Suprapubic skin (tissue), 4 donors: ENCODE measurements around the gene CBY1. TPM values are rescaled to one million over a fixed set of nuclear protein-coding genes. Genes with fewer than 3 reads are reported as not detected.

Source experiments
- DNase-seq, 2 donors: peaks; one replicate each; pipeline ENCODE4 v3.0.0-alpha.2; 2019; ENCODE audit warnings: low spot score in 2 of 2
- H3K27ac ChIP-seq: fragments of 200-600 bp; sonication (generic); one replicate; pipeline ENCODE4 v1.5.1; 2019
- H3K27me3 ChIP-seq: fragments of 200-600 bp; sonication (generic); one replicate; pipeline ENCODE4 v1.5.1; 2019
- H3K36me3 ChIP-seq: fragments of 200-600 bp; sonication (generic); one replicate; pipeline ENCODE4 v1.5.1; 2019
- H3K4me1 ChIP-seq: fragments of 200-600 bp; sonication (generic); one replicate; pipeline ENCODE4 v1.5.1; 2019
- H3K4me3 ChIP-seq: fragments of 200-600 bp; sonication (generic); one replicate; pipeline ENCODE4 v1.5.1; 2019; ENCODE audit warnings: mild to moderate bottlenecking
- H3K9me3 ChIP-seq: fragments of 200-600 bp; sonication (generic); one replicate; pipeline ENCODE4 v1.5.1; 2019
- EP300 ChIP-seq: sonication (generic); formaldehyde crosslinking; IDR thresholded peaks from one replicate; pipeline ENCODE4 v1.6.1; 2017; ENCODE audit warnings: antibody characterized with exemption
- POLR2A ChIP-seq, 2 donors: fragments of 450-650 bp; IDR thresholded peaks; one replicate each; pipeline ENCODE4 v1.6.1; 2017; ENCODE audit warnings: antibody characterized with exemption in 2 of 2, mild to moderate bottlenecking in 2 of 2, moderate library complexity in 2 of 2
- POLR2AphosphoS5 ChIP-seq, 3 donors: sonication (generic); formaldehyde crosslinking; IDR thresholded peaks; one replicate each; pipeline ENCODE4 v1.6.1; 2017; ENCODE audit warnings: antibody characterized with exemption in 3 of 3
- WGBS: methylation state at CpG from one replicate; pipeline ENCODE4 v1.1.5; 2018; 5-methylcytosine and 5-hydroxymethylcytosine counted together
- total RNA-seq, 4 donors: library from RNA; depleted of rRNA; stranded (reverse); fragments of >200 nt; gene quantifications; one replicate each; pipeline ENCODE4 v1.1.0, GENCODE V29; 2016
- TF ChIP-seq, protein P1 (sequence below), 2 donors: fragments of 200-600 bp in 1 of 2; fragments of 450-650 bp in 1 of 2; sonication (generic) in 1 of 2; IDR thresholded peaks; one replicate each; pipeline ENCODE4 v1.5.1; 2016 to 2019; ENCODE audit warnings: antibody characterized with exemption in 2 of 2, mild to moderate bottlenecking in 1 of 2, moderate library complexity in 1 of 2

CBY1 gene
- total RNA-seq, 4 donors from 2014 or later: 9.9 to 25.7 (median 15.4) TPM

DNA sequence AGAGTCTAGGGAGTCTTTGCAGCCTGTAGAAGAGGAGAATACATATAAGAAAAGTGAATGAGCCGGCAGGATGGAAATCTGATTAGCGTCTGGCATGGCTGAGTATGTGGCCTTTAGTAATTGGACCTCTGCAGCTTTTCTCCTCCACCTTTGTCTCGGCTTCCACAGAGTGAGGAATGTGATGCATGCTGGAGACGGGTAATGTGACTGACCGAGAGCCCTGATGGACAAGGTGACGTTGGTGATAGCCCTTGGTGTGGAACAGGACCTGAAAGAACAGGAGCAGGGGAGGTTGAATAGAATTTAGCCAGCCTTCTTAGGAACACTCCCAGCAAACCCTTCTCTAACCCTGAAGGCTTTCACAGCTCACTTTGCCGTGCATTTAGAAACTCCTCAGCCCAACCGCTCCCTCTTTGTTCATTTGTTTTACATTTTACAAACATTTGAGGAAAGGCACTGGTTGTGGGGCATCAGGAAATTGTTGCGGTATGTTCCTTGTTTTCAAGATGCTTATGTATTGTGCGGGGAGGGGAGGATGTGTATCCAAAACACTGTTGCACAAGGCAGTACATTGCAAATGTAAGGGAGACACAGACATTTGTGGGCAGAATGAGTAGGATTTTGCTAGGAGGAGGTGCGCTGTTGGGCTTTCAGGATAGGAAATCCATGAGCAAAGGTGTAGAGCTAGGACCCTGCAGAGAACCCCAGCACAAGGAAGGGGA lies 56.2 kb downstream of the CBY1 start:
- H3K27ac ChIP-seq: no peak overlapping the region
- WGBS: 86% methylated on average over 11 of the region's 11 CpGs
- DNase-seq: no peak
- H3K36me3 ChIP-seq: peaks cover 29% of the 10 kb centered on the region
- peaks cover 54% of the 10 kb centered on the region for H3K4me1 ChIP-seq
- H3K4me3 ChIP-seq: no peak overlapping the region
- TF ChIP-seq POLR2AphosphoS5 (IDR thresholded peaks at IDR 0.05) (no peak), POLR2A (IDR thresholded peaks at IDR 0.05) (no peak), EP300 (no peak)
- TF ChIP-seq, protein P1, sequence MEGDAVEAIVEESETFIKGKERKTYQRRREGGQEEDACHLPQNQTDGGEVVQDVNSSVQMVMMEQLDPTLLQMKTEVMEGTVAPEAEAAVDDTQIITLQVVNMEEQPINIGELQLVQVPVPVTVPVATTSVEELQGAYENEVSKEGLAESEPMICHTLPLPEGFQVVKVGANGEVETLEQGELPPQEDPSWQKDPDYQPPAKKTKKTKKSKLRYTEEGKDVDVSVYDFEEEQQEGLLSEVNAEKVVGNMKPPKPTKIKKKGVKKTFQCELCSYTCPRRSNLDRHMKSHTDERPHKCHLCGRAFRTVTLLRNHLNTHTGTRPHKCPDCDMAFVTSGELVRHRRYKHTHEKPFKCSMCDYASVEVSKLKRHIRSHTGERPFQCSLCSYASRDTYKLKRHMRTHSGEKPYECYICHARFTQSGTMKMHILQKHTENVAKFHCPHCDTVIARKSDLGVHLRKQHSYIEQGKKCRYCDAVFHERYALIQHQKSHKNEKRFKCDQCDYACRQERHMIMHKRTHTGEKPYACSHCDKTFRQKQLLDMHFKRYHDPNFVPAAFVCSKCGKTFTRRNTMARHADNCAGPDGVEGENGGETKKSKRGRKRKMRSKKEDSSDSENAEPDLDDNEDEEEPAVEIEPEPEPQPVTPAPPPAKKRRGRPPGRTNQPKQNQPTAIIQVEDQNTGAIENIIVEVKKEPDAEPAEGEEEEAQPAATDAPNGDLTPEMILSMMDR (IDR thresholded peaks at IDR 0.05): no peak
- no peaks in the 10 kb centered on the region for H3K9me3 ChIP-seq
- no peaks in the 10 kb centered on the region for H3K27me3 ChIP-seq

DNA sequence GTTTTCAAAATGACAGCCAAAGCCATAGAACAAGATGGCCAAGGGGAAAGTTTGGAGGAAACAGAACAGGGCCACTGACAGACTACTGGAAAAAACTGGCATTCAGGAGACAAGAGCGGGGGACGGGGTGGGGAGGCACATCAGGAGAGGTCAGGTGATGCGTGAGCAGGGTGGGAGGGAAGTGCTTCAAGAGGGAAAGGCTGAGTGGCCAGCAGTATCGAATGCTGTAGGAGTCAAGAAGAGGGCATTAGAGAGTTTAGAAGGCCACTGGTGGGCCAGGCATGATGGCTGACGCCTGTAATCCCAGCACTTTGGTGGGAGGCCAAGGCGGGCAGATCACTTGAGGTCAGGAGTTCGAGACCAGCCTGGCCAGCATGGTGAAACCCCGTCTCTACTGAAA lies 57.5 kb downstream of the CBY1 start:
- no peak overlapping the region for H3K27ac ChIP-seq
- peaks cover 33% of the 10 kb centered on the region for H3K36me3 ChIP-seq
- 90% methylated on average over 8 of the region's 8 CpGs for WGBS
- DNase-seq: no peak
- no peak overlapping the region for H3K4me3 ChIP-seq
- peaks cover 58% of the 10 kb centered on the region for H3K4me1 ChIP-seq
- H3K9me3 ChIP-seq: no peaks in the 10 kb centered on the region
- no peaks in the 10 kb centered on the region for H3K27me3 ChIP-seq
- TF ChIP-seq POLR2A (IDR thresholded peaks at IDR 0.05): no peak
- no peak for TF ChIP-seq EP300
- no peak for TF ChIP-seq POLR2AphosphoS5 (IDR thresholded peaks at IDR 0.05)
- TF ChIP-seq, protein P1 (IDR thresholded peaks at IDR 0.05): no peak

DNA sequence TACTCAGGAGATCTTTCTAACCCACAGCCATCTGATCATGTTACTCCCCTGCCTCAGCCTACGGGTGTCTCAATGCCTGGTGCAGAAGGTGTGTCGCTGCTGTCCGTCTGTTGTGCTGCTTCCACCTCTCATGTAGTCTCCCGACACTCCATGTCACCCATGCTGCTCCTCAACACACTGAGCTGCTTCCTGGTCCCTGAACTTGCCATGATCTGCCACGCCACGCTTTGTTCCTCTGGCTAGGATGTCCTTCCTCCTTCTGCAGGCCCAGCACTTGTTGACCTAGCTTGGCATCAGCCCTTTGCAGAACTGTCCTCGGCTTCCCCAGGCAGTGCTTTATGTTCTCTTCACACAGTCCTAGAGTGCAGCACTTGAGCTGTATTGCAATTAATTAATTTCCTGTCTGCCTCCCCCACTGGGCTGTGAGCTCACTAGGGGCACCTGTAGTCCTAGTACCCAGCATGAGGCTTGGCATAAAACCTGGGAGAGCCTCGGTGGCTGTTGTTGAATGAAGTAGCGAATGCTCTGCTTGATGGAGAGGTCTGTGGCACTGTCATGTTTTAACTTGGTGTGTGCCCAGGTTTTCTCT lies 58.8 kb downstream of the CBY1 start:
- WGBS: 92% methylated on average over 9 of the region's 9 CpGs
- peaks cover 58% of the 10 kb centered on the region for H3K4me1 ChIP-seq
- no peak overlapping the region for H3K4me3 ChIP-seq
- H3K36me3 ChIP-seq: peaks cover 27% of the 10 kb centered on the region
- no peak for DNase-seq
- no peak overlapping the region for H3K27ac ChIP-seq
- H3K9me3 ChIP-seq: no peaks in the 10 kb centered on the region
- TF ChIP-seq POLR2AphosphoS5 (IDR thresholded peaks at IDR 0.05) (no peak), EP300 (no peak), POLR2A (IDR thresholded peaks at IDR 0.05) (no peak)
- TF ChIP-seq, protein P1 (IDR thresholded peaks at IDR 0.05): no peak
- no peaks in the 10 kb centered on the region for H3K27me3 ChIP-seq

DNA sequence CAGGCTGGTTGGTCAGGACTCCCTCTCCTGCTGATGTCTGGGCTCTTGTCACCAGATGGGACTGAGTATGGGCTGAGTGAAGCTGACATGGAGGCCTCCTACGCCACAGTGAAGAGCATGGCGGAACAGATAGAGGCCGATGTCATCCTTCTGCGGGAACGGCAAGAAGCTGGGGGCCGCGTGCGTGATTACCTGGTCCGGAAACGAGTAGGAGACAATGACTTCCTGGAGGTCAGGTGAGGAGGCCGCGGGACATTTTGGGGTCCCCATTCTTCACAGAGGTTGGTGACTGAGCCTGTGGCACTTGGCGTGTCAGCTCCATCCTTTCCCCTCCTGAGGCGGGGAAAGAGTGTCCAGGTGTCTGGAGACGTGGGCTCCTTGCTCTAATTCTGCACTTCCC lies 59.4 kb downstream of the CBY1 start:
- WGBS: 95% methylated on average over 15 of the region's 15 CpGs
- Histone ChIP-seq H3K36me3 (peaks cover 31% of the 10 kb centered on the region), H3K4me1 (peaks cover 58% of the 10 kb centered on the region), H3K4me3 (no peak overlapping the region), H3K27me3 (no peaks in the 10 kb centered on the region), H3K27ac (no peak overlapping the region), H3K9me3 (no peaks in the 10 kb centered on the region)
- no peak for DNase-seq
- TF ChIP-seq EP300 (no peak), POLR2A (IDR thresholded peaks at IDR 0.05) (no peak), POLR2AphosphoS5 (IDR thresholded peaks at IDR 0.05) (no peak)
- TF ChIP-seq, protein P1 (IDR thresholded peaks at IDR 0.05): no peak

DNA sequence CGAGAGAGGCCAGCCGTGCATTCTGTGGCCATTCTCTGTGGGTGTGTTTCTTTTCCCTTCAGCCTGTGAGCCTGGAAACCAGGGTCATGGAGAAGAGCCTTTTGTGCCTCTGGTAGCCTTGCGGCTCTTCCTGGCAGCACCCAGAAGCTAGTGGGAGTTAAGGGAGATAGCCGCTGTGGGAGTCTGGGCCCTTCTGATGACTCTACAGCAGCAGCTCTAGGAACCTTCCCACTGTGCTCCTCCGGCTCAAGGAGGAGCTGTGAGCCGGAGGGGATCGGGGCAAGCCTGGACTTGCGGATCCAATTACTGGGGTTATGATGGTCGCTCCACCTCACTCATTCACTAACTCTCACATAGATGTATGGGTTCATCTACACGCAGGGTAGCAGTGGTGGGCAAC lies 59.8 kb downstream of the CBY1 start:
- DNase-seq: no peak
- TF ChIP-seq, protein P1 (IDR thresholded peaks at IDR 0.05): no peak
- TF ChIP-seq POLR2AphosphoS5 (IDR thresholded peaks at IDR 0.05) (no peak), EP300 (no peak)
- Histone ChIP-seq H3K36me3 (peaks cover 35% of the 10 kb centered on the region), H3K4me3 (no peak overlapping the region), H3K4me1 (peaks cover 58% of the 10 kb centered on the region), H3K27ac (no peak overlapping the region), H3K9me3 (no peaks in the 10 kb centered on the region), H3K27me3 (no peaks in the 10 kb centered on the region)
- 94% methylated on average over 3 of the region's 10 CpGs for WGBS
